ENCODE data around the gene F10.

DNA sequence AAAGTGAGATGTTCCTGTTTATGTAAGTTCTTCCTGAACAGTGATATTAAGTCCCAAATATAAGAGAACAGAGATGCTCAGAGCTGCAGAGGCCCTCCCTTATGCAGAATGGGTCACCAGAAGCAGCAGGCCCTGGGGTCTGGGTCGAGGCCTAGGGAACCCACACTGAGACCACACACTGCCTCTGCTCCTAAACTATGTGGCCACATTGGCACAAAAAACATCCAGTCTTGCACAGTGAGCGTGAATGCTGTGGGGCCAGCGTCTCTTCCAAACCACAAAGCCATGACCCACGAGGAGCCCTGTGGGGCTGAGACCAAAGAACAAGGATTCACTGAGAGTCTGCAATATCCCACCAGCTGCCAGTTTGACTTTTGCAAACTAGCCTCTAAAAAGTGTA is 59.4 kb downstream of the F10 start:
- TF ChIP-seq RAD51 (IDR thresholded peaks at IDR 0.05; ENCODE audit: borderline replicate concordance) (no peak), EP300 (IDR thresholded peaks at IDR 0.05; ENCODE audit: low read depth in 2 of 2, low read length in 2 of 2) (no peak), EP300 (CRISPR knock-in tag; IDR thresholded peaks at IDR 0.05; ENCODE audit: borderline replicate concordance) (no peak), ZNF24 (IDR thresholded peaks at IDR 0.05) (no peak), POLR2A (IDR thresholded peaks at IDR 0.05; ENCODE audit: insufficient read depth in 1 of 2, low read depth in 2 of 2, low read length in 2 of 2) (no peak), MAFK (conservative IDR thresholded peaks at IDR 0.05 in 1 of 2, IDR thresholded peaks at IDR 0.05 in 1 of 2; ENCODE audit: low read length in 2 of 2) (no peak), ZNF605 (CRISPR knock-in tag; IDR thresholded peaks at IDR 0.05) (no peak), ZNF335 (CRISPR knock-in tag; IDR thresholded peaks at IDR 0.05) (no peak), BHLHE40 (IDR thresholded peaks at IDR 0.05; ENCODE audit: low read length) (no peak), GATAD2A (CRISPR knock-in tag; IDR thresholded peaks at IDR 0.05) (no peak), ZNF691 (CRISPR knock-in tag; IDR thresholded peaks at IDR 0.05; ENCODE audit: borderline replicate concordance, low read depth) (no peak), SRY (CRISPR knock-in tag; IDR thresholded peaks at IDR 0.05) (no peak), JDP2 (CRISPR knock-in tag; IDR thresholded peaks at IDR 0.05; ENCODE audit: borderline replicate concordance) (no peak)
- TF ChIP-seq, protein P1, sequence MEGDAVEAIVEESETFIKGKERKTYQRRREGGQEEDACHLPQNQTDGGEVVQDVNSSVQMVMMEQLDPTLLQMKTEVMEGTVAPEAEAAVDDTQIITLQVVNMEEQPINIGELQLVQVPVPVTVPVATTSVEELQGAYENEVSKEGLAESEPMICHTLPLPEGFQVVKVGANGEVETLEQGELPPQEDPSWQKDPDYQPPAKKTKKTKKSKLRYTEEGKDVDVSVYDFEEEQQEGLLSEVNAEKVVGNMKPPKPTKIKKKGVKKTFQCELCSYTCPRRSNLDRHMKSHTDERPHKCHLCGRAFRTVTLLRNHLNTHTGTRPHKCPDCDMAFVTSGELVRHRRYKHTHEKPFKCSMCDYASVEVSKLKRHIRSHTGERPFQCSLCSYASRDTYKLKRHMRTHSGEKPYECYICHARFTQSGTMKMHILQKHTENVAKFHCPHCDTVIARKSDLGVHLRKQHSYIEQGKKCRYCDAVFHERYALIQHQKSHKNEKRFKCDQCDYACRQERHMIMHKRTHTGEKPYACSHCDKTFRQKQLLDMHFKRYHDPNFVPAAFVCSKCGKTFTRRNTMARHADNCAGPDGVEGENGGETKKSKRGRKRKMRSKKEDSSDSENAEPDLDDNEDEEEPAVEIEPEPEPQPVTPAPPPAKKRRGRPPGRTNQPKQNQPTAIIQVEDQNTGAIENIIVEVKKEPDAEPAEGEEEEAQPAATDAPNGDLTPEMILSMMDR (CRISPR knock-in tag; IDR thresholded peaks at IDR 0.05) = no peak
